B cell (primary cell): ENCODE results near the gene CCDC138. TPM values are rescaled to one million over a fixed set of nuclear protein-coding genes. Genes with fewer than 3 reads are reported as not detected.

Experiments
- ATAC-seq: fragments of 200-7000 bp; cut with Tn5 transposase; one replicate; pipeline ENCODE4 v1.10.0; 2021; ENCODE audit warnings: low read depth, mild to moderate bottlenecking, moderate number of reproducible peaks, moderate library complexity
- CTCF ChIA-PET: fragments of 350-600 bp; sonication (Branson Sonifier 250); formaldehyde crosslinking; loops from one replicate; lab custom pipeline; 2021; ENCODE audit warnings: antibody characterized with exemption, inconsistent platforms; lab: Charles Lee
- POLR2A ChIA-PET: fragments of 350-600 bp; sonication (Branson Sonifier 250); formaldehyde crosslinking; loops from one replicate; lab custom pipeline; 2021; ENCODE audit warnings: antibody characterized with exemption; lab: Charles Lee
- DNase-seq: peaks from one replicate; pipeline ENCODE4 v3.0.0; 2013
- H2AFZ ChIP-seq: 2 replicates; pipeline ENCODE4 v1.6.1; 2012; ENCODE audit warnings: mild to moderate bottlenecking, low read depth, low read length; ENCODE audit not compliant: insufficient read depth, poor library complexity, severe bottlenecking
- H3K27ac ChIP-seq, 2 donors: 1 replicate in 1 of 2; 2 replicates in 1 of 2; pipeline ENCODE4 v1.5.1; 2012 to 2013; ENCODE audit warnings: low read length in 2 of 2, mild to moderate bottlenecking in 2 of 2, moderate library complexity in 1 of 2
- H3K27me3 ChIP-seq, 4 experiments: fragments of 200-600 bp in 1 of 4; sonication (generic) in 1 of 4; replicated peaks in 1 of 4; 1 replicate in 2 of 4; 2 replicates in 2 of 4; pipeline versions ENCODE4 v1.6.1 to v1.7.0; 2013 to 2016; ENCODE audit warnings: low read length in 3 of 4, mild to moderate bottlenecking in 2 of 4, mixed read lengths in 1 of 4, moderate library complexity in 1 of 4; ENCODE audit not compliant: insufficient read depth in 4 of 4, control insufficient read depth in 3 of 4; ENCODE audit errors: control extremely low read depth in 1 of 4
- H3K36me3 ChIP-seq, 2 experiments: replicated peaks in 1 of 2; 1 replicate in 1 of 2; 2 replicates in 1 of 2; pipeline versions ENCODE4 v1.6.1 to v1.7.1; 2013; ENCODE audit warnings: low read length in 1 of 2; ENCODE audit not compliant: insufficient read depth in 2 of 2, control insufficient read depth in 1 of 2; ENCODE audit errors: control extremely low read depth in 1 of 2, extremely low read depth in 1 of 2
- H3K4me1 ChIP-seq, 2 donors: fragments of 200-600 bp in 1 of 2; sonication (generic) in 1 of 2; 1 replicate in 1 of 2; 2 replicates in 1 of 2; pipeline versions ENCODE4 v1.5.1 to v1.6.1; 2013 to 2017; ENCODE audit warnings: low read length in 2 of 2; ENCODE audit not compliant: control insufficient read depth in 2 of 2, insufficient read depth in 2 of 2
- H3K4me2 ChIP-seq: replicated peaks from 2 replicates; pipeline ENCODE3; 2012; ENCODE audit warnings: mild to moderate bottlenecking, low read depth, low read length; ENCODE audit not compliant: poor library complexity, severe bottlenecking
- H3K4me3 ChIP-seq, 5 experiments: fragments of 200-600 bp in 1 of 5; sonication (generic) in 1 of 5; 1 replicate in 3 of 5; 2 replicates in 2 of 5; pipeline versions ENCODE4 v1.5.1 to v1.7.0; 2011 to 2016; ENCODE audit warnings: low read length in 4 of 5, mild to moderate bottlenecking in 4 of 5, low read depth in 2 of 5, control low read depth in 1 of 5, moderate library complexity in 1 of 5; ENCODE audit not compliant: insufficient read depth in 1 of 5; ENCODE audit errors: control extremely low read depth in 1 of 5, extremely low read depth in 1 of 5
- H3K79me2 ChIP-seq: fragments of 200-600 bp; sonication (generic); one replicate; pipeline ENCODE4 v1.6.0; 2016; ENCODE audit warnings: low read length; ENCODE audit not compliant: control insufficient read depth, insufficient read depth
- H3K9ac ChIP-seq: fragments of 200-600 bp; sonication (generic); 2 replicates; pipeline ENCODE4 v1.6.1; 2017; ENCODE audit warnings: mild to moderate bottlenecking, low read length, moderate library complexity
- H3K9me3 ChIP-seq, 3 donors: one replicate each; pipeline versions ENCODE4 v1.6.1 to v1.7.1; 2013; ENCODE audit warnings: low read length in 2 of 3; ENCODE audit not compliant: control insufficient read depth in 2 of 3, insufficient read depth in 1 of 3; ENCODE audit errors: control extremely low read depth in 1 of 3
- H4K20me1 ChIP-seq: 2 replicates; pipeline ENCODE4 v1.6.0; 2012; ENCODE audit warnings: mild to moderate bottlenecking, low read length; ENCODE audit not compliant: insufficient read depth, control insufficient read depth, poor library complexity, severe bottlenecking
- H3K27ac Mint-ChIP-seq: one replicate; pipeline ENCODE4 v1.8.0; 2021; ENCODE audit warnings: mixed read lengths
- H3K27me3 Mint-ChIP-seq: one replicate; pipeline ENCODE4 v1.8.0; 2021; ENCODE audit warnings: mixed read lengths
- H3K4me1 Mint-ChIP-seq: one replicate; pipeline ENCODE4 v1.8.0; 2021; ENCODE audit warnings: mixed read lengths
- H3K4me3 Mint-ChIP-seq: one replicate; pipeline ENCODE4 v1.8.0; 2021; ENCODE audit warnings: mixed read lengths
- H3K9me3 Mint-ChIP-seq: one replicate; pipeline ENCODE4 v1.8.0; 2022; ENCODE audit warnings: mixed read lengths; ENCODE audit not compliant: insufficient read depth
- EZH2 ChIP-seq: IDR thresholded peaks from 2 replicates; pipeline ENCODE4 v1.6.1; 2012; ENCODE audit warnings: borderline replicate concordance, low read depth, mild to moderate bottlenecking, moderate library complexity, low read length; ENCODE audit not compliant: insufficient read depth, poor library complexity, severe bottlenecking
- WGBS: methylation state at CpG from one replicate; pipeline ENCODE4 v1.1.5; 2013; ENCODE audit warnings: missing lambda C conversion rate; ENCODE audit not compliant: insufficient coverage; 5-methylcytosine and 5-hydroxymethylcytosine counted together
- intact Hi-C: fragments of 100-400 bp; cut with micrococcal nuclease; formaldehyde crosslinking; loops from one replicate; pipeline ENCODE4 v1.10.0; 2022
- polyA plus RNA-seq: library from polyadenylated mRNA; depleted of rRNA; stranded (reverse); fragments of >200 nt; gene quantifications from 2 replicates; pipeline ENCODE4 v1.2.3, GENCODE V29; 2012
- total RNA-seq, 2 donors: library from RNA; stranded (reverse); fragments of 120-200 nt in 1 of 2; gene quantifications; 1 replicate in 1 of 2; 2 replicates in 1 of 2; pipeline versions ENCODE4 v1.2.3 to v1.2.4, GENCODE V29; 2013 to 2022
- TF ChIP-seq, protein P1 (sequence below): fragments of 200-600 bp; IDR thresholded peaks from one replicate; pipeline ENCODE4 v1.8.0; 2022; ENCODE audit warnings: antibody characterized with exemption, mild to moderate bottlenecking

The CCDC138 gene
- total and polyA plus RNA-seq, 2 donors (not counting 1 experiment from before 2014, with no cell fraction given): 3.3 to 16.3 TPM

DNA sequence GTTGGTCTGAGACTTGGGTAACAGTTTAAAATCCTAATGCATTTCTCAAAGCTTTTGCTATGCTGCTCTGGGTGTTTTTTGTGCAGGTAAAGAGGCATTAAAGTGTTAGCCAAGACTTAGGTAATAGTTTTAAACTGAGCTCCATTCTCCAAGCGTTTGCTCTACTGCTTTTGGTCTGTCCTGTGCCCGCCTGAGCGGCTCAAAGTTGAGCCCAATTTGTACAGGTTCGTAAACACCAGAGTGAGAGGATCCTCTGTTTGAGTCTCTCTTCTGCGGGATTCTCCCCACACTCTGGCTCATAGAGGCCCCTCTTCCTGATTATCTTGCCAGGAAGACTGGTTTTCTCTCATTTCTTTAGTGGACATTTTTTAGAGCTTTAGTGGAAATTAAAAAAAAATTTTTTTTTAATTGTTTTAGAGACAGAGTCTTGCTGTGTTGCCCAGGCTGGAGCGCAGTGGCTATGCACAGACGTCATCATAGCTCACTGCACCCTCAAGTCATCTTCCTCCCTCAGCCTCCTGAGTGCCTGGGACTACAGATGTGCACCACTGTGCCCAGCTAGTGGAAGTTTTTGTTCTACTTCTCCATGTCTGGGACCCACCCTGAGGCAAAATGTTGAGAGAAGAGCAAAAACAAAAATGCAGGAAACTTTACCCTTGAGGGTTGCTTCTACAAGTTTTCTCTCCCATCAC, 16.6 kb downstream of the CCDC138 start:
- TF ChIP-seq EZH2: no peak
- TF ChIP-seq, protein P1, sequence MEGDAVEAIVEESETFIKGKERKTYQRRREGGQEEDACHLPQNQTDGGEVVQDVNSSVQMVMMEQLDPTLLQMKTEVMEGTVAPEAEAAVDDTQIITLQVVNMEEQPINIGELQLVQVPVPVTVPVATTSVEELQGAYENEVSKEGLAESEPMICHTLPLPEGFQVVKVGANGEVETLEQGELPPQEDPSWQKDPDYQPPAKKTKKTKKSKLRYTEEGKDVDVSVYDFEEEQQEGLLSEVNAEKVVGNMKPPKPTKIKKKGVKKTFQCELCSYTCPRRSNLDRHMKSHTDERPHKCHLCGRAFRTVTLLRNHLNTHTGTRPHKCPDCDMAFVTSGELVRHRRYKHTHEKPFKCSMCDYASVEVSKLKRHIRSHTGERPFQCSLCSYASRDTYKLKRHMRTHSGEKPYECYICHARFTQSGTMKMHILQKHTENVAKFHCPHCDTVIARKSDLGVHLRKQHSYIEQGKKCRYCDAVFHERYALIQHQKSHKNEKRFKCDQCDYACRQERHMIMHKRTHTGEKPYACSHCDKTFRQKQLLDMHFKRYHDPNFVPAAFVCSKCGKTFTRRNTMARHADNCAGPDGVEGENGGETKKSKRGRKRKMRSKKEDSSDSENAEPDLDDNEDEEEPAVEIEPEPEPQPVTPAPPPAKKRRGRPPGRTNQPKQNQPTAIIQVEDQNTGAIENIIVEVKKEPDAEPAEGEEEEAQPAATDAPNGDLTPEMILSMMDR: no peak
- no peak overlapping the region for H3K4me3 ChIP-seq
- ChIA-PET POLR2A (no interaction called here), CTCF (no interaction called here)
- no peaks in the 10 kb centered on the region for H3K79me2 ChIP-seq
- no peak overlapping the region for H3K27ac ChIP-seq
- ATAC-seq (no peak), DNase-seq (no peak)
- Mint-ChIP-seq H3K4me1 (no peaks in the 10 kb centered on the region), H3K27ac (no peak overlapping the region), H3K27me3 (no peaks in the 10 kb centered on the region), H3K4me3 (no peak overlapping the region), H3K9me3 (no peaks in the 10 kb centered on the region)
- H3K4me2 ChIP-seq: no peak overlapping the region
- H3K9me3 ChIP-seq: no peaks in the 10 kb centered on the region
- H3K9ac ChIP-seq: no peak overlapping the region
- H3K27me3 ChIP-seq: no peaks in the 10 kb centered on the region
- no peaks in the 10 kb centered on the region for H4K20me1 ChIP-seq
- H3K4me1 ChIP-seq: no peaks in the 10 kb centered on the region
- no peak overlapping the region for H2AFZ ChIP-seq
- peaks cover 2 to 38% of the 10 kb centered on the region in 2 experiments for H3K36me3 ChIP-seq
- intact Hi-C loops: no loop called here
- 96% methylated on average over 7 of the region's 7 CpGs for WGBS

DNA sequence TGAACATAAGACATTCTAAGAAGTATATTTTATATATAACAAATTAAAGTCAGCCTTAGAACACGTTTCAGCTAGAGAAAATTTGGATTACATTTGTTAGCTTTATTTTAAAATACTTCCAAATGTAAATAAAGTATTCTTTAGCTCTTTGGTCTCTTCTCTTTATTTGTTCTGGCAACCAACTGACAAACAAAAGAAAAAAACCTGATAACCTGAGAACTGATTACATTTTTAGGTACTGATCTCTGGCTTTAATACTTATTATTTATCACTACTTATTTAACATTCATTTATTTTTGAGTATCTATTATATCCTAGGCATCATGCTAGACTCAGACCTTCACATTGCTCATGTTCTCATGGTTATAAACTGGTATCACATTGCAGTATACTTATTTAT, 18.5 kb downstream of the CCDC138 start:
- Histone ChIP-seq H2AFZ (no peak overlapping the region), H3K9me3 (peaks cover under 1 to 12% (median 5%) of the 10 kb centered on the region in 3 donors), H4K20me1 (no peaks in the 10 kb centered on the region), H3K4me1 (no peaks in the 10 kb centered on the region), H3K27ac (no peak overlapping the region), H3K79me2 (no peaks in the 10 kb centered on the region), H3K27me3 (no peaks in the 10 kb centered on the region), H3K4me3 (no peak overlapping the region), H3K36me3 (peaks cover 4 to 36% of the 10 kb centered on the region in 2 experiments), H3K9ac (no peak overlapping the region), H3K4me2 (no peak overlapping the region)
- Mint-ChIP-seq H3K4me3 (no peak overlapping the region), H3K27ac (no peak overlapping the region), H3K9me3 (peaks cover 5% of the 10 kb centered on the region), H3K27me3 (no peaks in the 10 kb centered on the region), H3K4me1 (no peaks in the 10 kb centered on the region)
- ChIA-PET POLR2A (no interaction called here), CTCF (no interaction called here)
- intact Hi-C loops: no loop called here
- no peak for ATAC-seq
- TF ChIP-seq EZH2: no peak
- TF ChIP-seq, protein P1: no peak
- no CpG with 5 or more reads among the region's 1 CpG for WGBS
- no peak for DNase-seq
